ENCODE measurements around the gene CRIP1.

CRIP1 gene

DNA sequence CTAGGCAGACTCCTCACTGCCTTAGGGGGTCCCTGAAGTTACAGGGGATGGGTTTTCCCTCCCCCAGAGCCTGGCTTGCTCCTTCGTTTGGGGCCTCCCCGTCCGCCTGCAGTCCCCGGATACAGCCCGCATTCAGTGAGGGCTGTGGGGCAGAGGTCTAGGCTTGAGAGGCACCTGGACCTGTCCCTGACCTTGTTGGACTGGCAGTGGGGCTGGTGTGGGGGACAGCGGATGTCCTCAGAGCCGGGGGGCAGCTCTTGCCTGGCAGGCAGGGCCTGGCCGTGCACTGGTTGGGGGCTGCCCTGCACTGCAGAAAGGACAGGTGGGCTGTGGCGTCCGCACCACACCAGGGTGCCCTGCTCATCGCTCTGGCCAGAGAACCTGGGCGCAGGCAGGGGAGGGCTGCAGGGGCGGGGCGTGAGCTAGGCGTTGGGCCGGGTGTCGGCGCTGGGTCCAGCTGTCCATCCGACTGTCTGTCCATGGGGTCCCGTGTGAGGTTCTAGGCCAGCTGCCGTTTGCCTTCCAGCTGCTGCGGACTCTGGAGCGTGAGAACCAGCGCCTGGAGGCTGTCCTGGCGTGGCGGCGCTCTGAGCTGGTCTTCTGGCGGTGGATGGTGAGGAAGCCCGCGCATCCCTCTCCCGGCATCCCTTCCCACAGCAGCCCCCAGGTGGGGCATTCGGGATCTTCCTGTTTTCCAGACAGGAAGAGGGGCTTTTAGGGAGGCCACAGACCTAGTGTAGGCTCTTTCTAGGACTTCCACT is 10.3 kb downstream of the CRIP1 start:
- TF ChIP-seq, protein P1, sequence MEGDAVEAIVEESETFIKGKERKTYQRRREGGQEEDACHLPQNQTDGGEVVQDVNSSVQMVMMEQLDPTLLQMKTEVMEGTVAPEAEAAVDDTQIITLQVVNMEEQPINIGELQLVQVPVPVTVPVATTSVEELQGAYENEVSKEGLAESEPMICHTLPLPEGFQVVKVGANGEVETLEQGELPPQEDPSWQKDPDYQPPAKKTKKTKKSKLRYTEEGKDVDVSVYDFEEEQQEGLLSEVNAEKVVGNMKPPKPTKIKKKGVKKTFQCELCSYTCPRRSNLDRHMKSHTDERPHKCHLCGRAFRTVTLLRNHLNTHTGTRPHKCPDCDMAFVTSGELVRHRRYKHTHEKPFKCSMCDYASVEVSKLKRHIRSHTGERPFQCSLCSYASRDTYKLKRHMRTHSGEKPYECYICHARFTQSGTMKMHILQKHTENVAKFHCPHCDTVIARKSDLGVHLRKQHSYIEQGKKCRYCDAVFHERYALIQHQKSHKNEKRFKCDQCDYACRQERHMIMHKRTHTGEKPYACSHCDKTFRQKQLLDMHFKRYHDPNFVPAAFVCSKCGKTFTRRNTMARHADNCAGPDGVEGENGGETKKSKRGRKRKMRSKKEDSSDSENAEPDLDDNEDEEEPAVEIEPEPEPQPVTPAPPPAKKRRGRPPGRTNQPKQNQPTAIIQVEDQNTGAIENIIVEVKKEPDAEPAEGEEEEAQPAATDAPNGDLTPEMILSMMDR (IDR thresholded peaks at IDR 0.05; ENCODE audit: control insufficient read depth, insufficient read depth, low read depth, low read length, missing control alignments) = no peak
- no peak overlapping the region for H3K4me3 ChIP-seq (ENCODE audit: control insufficient read depth, low read depth, low read length)
- no peak for DNase-seq (ENCODE audit: low read depth)

DNA sequence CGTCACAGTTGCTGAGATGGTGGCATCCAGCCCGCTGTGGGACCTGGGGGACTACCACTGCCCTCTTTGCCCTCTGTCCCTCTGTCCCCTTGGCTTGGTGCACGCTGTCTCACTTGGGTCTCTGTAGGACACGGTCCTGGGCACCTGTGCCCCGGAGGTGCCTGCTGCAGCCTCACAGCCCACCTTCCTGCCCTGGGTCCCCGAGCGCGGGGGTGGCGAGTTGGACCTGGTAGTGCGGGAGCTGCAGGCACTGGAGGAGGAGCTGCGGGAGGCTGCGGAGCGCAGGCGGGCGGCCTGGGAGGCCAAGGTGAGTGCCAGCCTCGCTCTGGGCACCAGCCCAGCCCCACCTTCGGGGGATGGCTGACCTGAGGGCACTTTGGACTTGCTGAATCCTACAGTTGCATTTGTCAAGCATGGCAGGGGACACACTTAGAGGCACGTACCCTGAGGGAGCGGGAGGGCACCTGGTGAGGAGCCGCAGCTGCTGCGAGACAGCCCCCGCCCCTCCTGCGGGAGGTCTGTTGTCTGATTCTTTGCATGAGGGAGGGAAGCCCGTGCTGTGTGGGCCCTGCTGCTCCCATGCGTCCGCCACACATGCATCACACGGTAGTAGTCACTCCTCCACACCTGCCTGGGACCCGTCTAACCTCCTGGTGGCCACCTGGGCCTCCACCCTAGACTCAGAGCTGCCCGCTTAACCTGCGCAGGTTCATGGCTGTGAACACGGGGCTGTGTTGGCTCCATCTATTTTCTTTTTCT is 11.2 kb downstream of the CRIP1 start:
- TF ChIP-seq, protein P1 (IDR thresholded peaks at IDR 0.05; ENCODE audit: control insufficient read depth, insufficient read depth, low read depth, low read length, missing control alignments) = no peak
- H3K4me3 ChIP-seq (ENCODE audit: control insufficient read depth, low read depth, low read length) = no peak overlapping the region
- no peak for DNase-seq (ENCODE audit: low read depth)

DNA sequence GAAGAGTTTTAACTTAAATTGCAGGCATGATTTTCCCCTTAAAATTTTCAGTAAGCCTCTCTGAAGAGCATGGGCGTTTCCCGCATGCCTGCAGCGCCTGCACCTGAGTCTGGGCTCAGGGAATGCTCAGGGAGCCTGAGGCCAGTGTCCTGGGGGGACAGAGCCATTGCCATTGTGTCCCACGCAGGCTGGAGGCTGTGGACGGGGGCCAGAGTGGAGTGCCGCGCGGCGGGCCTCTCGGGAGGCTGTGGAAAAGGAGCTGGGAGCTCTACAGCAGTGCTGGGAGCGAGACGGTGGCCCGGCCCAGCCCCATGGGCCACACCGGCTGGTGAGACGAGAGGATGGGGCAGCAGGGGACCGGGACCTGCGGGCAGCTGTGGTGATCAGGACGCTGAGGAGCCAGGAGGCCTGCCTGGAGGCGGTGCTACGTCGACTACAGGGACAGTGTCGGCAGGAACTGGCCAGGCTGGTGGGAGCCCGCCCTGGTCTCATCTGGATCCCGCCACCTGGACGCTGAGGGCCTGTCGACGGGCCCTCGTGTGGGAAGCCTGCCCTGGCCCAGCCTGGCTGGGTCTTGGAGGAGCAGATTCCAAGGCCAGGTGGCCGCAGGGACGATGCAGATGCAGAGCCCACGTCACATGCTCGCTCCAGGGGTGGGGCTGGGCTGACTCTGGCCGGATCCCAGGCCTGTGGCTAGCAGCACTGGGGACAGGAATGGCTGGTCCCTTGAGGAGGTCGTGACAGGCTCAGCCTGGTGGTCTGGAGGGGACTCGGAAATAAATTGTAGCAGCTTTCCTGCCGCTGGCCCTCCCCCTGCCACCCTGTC is 12.0 kb downstream of the CRIP1 start:
- TF ChIP-seq, protein P1 (IDR thresholded peaks at IDR 0.05; ENCODE audit: control insufficient read depth, insufficient read depth, low read depth, low read length, missing control alignments) = no peak
- DNase-seq (ENCODE audit: low read depth) = no peak
- H3K4me3 ChIP-seq (ENCODE audit: control insufficient read depth, low read depth, low read length) = no peak overlapping the region

DNA sequence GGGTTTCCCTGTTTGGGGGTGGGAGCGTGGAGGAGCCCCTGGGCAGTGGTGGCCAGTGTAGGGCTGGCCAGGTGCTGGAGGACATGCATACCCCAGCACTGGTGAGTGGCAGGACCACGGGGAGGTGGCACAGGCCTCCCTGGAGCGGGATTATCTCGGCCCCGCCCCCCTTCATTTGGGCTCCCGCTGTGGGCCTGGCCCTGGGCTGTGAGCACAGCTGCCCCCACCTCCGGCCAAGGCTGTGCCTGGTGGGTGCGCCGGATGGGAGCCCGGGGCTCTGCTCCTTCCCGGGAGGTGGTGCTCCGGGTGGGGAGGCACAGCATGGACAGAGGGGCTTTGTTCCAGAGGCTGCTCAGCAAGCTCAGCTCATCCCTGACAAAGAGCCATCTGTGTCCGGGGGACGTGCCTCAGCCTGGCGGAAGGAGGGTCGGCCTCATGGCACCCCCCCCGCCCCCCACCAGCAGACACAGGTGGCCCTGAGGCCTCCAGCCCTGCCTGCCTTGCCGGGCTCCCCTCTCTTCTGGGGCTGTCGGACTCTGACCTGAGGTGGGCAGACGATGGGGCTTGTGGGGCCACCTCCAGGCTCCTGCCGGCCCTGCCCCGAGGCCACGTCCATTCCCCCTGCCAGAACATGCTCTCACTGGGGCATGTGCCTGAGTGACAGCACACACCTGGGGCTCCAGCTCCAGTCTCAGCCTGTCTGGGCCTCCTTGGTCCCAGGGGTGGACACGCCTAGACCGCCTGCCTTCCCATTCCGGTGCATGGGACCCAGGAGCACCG is 12.8 kb downstream of the CRIP1 start:
- TF ChIP-seq, protein P1 (IDR thresholded peaks at IDR 0.05; ENCODE audit: control insufficient read depth, insufficient read depth, low read depth, low read length, missing control alignments) = no peak
- H3K4me3 ChIP-seq (ENCODE audit: control insufficient read depth, low read depth, low read length) = no peak overlapping the region
- DNase-seq (ENCODE audit: low read depth) = no peak

DNA sequence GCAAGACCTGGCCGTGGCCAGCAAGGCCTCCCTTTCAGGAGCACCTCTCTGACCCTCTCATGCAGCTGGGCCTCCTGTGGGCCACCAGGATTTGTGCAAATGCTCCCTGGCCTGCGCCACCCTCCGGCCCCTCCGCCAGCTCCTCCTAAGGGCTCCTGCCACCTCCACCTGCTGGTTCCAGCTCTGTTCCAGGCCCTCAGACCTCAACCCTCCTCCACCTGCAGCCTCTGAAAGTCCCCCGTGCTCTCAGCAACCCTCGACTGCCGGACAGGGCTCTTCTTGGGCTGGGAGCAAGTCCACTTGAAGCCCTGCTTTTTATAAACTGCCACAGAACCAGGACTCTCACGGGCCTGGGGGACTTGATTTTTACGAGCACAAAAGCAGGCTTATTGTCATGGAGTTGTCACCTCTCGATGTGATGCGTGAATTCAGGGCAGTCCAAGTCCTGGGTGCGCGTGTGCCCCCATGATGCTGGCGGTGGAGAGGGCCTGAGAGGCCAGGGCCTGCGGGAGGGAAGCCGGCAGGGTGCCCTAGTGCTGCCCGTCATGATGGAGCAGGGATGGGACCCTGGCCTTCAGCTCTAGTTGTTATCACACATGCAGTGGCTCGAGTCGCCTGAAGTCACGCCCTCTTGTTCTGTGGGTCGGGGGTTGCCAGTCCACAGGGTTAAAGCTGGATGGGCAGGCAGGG is 13.5 kb downstream of the CRIP1 start:
- TF ChIP-seq, protein P1 (IDR thresholded peaks at IDR 0.05; ENCODE audit: control insufficient read depth, insufficient read depth, low read depth, low read length, missing control alignments) = no peak
- DNase-seq (ENCODE audit: low read depth) = no peak
- no peak overlapping the region for H3K4me3 ChIP-seq (ENCODE audit: control insufficient read depth, low read depth, low read length)
